ENCODE data around the gene CD9.

CD9 gene

GRCh38 chr12:6250343-6250742, 50.1 kb downstream of the CD9 start:
- no peak overlapping the region for H3K27ac ChIP-seq
- TF ChIP-seq CTCF (conservative IDR thresholded peaks at IDR 0.05) = no peak
- no peak for TF ChIP-seq ZFX (IDR thresholded peaks at IDR 0.05)

- no peak overlapping the region for H3K27ac ChIP-seq
- TF ChIP-seq CTCF (conservative IDR thresholded peaks at IDR 0.05) (no peak), ZFX (IDR thresholded peaks at IDR 0.05) (no peak)
These were observed 53.1 kb downstream of the CD9 start for GRCh38 chr12:6253278-6253677.

GRCh38 chr12:6254491-6254890, 54.3 kb downstream of the CD9 start:
- no peak overlapping the region for H3K27ac ChIP-seq
- TF ChIP-seq ZFX (IDR thresholded peaks at IDR 0.05) (no peak), CTCF (conservative IDR thresholded peaks at IDR 0.05) (no peak)

- H3K27ac ChIP-seq = no peak overlapping the region
- no peak for TF ChIP-seq CTCF (conservative IDR thresholded peaks at IDR 0.05)
- TF ChIP-seq ZFX (IDR thresholded peaks at IDR 0.05) = no peak
These were observed 56.8 kb downstream of the CD9 start for GRCh38 chr12:6257007-6257406.

GRCh38 chr12:6262211-6262610, 62.0 kb downstream of the CD9 start:
- peak overlapping the region; percentile 64; the same call in 1 of the 2 replicates for H3K27ac ChIP-seq
- TF ChIP-seq CTCF (conservative IDR thresholded peaks at IDR 0.05) (no peak), ZFX (IDR thresholded peaks at IDR 0.05) (no peak)

GRCh38 chr12:6262623-6263022, 62.4 kb downstream of the CD9 start:
- peak overlapping the region; percentile 64; the same call in 1 of the 2 replicates for H3K27ac ChIP-seq
- TF ChIP-seq CTCF (conservative IDR thresholded peaks at IDR 0.05) (no peak), ZFX (IDR thresholded peaks at IDR 0.05) (no peak)

GRCh38 chr12:6263931-6264330, 63.7 kb downstream of the CD9 start:
- peak overlapping the region; percentile 64 for H3K27ac ChIP-seq
- TF ChIP-seq ZFX (IDR thresholded peaks at IDR 0.05) = no peak
- TF ChIP-seq CTCF (conservative IDR thresholded peaks at IDR 0.05) = no peak
